ENCODE measurements around the gene VGF. TPM values are rescaled to one million over a fixed set of nuclear protein-coding genes. Genes with fewer than 3 reads are reported as not detected.
A peak's percentile ranks its signal among the peaks of the same experiment; 100 is the strongest.

Gene VGF
- polyA plus RNA-seq, 1 experiment, result 0.16 TPM

GRCh38 chr7:101185258-101185839 is 20.0 kb upstream of the VGF start:
- no peak for TF ChIP-seq CTCF (IDR thresholded peaks at IDR 0.05; ENCODE audit: low read depth, low read length)
- no peak for DNase-seq (ENCODE audit: low read depth, low spot score)
- POLR2A ChIA-PET, result interaction anchor here (0.5 kb wide), 1 partner anchor 296 kb away, joined by 5 read pairs; the partner anchor contains the start of gene UFSP1
- CTCF ChIA-PET, result interaction anchor here (0.8 to 3.5 kb wide), 4 partner anchors 7 to 105 kb away, joined by 3 to 25 read pairs (median 19); no protein-coding TSS in a partner anchor
- H3K9me3 ChIP-seq (ENCODE audit: control insufficient read depth, insufficient read depth, low read length), result no peaks in the 10 kb centered on the region
- peaks cover 11% of the 10 kb centered on the region for H3K27me3 ChIP-seq (ENCODE audit: control insufficient read depth, insufficient read depth, low read length)
- no peak overlapping the region for H3K27ac ChIP-seq (ENCODE audit: low read depth, low read length)
- no peak overlapping the region for H3K4me3 ChIP-seq (ENCODE audit: low read depth, low read length)

GRCh38 chr7:101180130-101180755 is 14.9 kb upstream of the VGF start, which contains the start of gene NAT16:
NAT16 (minus strand) TSS chr7:101180293; CDS start chr7:101174807, 5,486 bp downstream.
- POLR2A ChIA-PET, result interaction anchor here (0.6 kb wide), 1 partner anchor 302 kb away, joined by 3 read pairs; no protein-coding TSS in a partner anchor
- DNase-seq (ENCODE audit: low read depth, low spot score), result no peak
- no peaks in the 10 kb centered on the region; the same call in 1 of the 2 replicates for H3K9me3 ChIP-seq (ENCODE audit: control insufficient read depth, insufficient read depth, low read length)
- no peak within 1 kb of the TSS for H3K27ac ChIP-seq (ENCODE audit: low read depth, low read length)
- CTCF ChIA-PET, result no interaction called here
- peaks cover 59% of the 10 kb centered on the region for H3K27me3 ChIP-seq (ENCODE audit: control insufficient read depth, insufficient read depth, low read length)
- no peak for TF ChIP-seq CTCF (IDR thresholded peaks at IDR 0.05; ENCODE audit: low read depth, low read length)
- 0 out of 2 replicates have a peak within 1 kb of the TSS, but pooled peaks have one; percentile 17 for H3K4me3 ChIP-seq (ENCODE audit: low read depth, low read length)

- DNase-seq (ENCODE audit: low read depth, low spot score), result no peak
- peaks cover 64% of the 10 kb centered on the region for H3K27me3 ChIP-seq (ENCODE audit: control insufficient read depth, insufficient read depth, low read length)
- CTCF ChIA-PET, result no interaction called here
- no peak overlapping the region for H3K27ac ChIP-seq (ENCODE audit: low read depth, low read length)
- H3K4me3 ChIP-seq (ENCODE audit: low read depth, low read length), result no peak overlapping the region
- H3K9me3 ChIP-seq (ENCODE audit: control insufficient read depth, insufficient read depth, low read length), result no peaks in the 10 kb centered on the region; the same call in 1 of the 2 replicates
- POLR2A ChIA-PET, result interaction anchor here (0.6 kb wide), 1 partner anchor 301 kb away, joined by 3 read pairs; no protein-coding TSS in a partner anchor
- TF ChIP-seq CTCF (IDR thresholded peaks at IDR 0.05; ENCODE audit: low read depth, low read length), result no peak
These were observed 14.3 kb upstream of the VGF start for GRCh38 chr7:101179713-101180112.

GRCh38 chr7:101179117-101179516 is 13.7 kb upstream of the VGF start:
- peaks cover 70% of the 10 kb centered on the region for H3K27me3 ChIP-seq (ENCODE audit: control insufficient read depth, insufficient read depth, low read length)
- CTCF ChIA-PET, result interaction anchor here (0.7 to 3.7 kb wide), 3 partner anchors 13 to 80 kb away, joined by 3 to 19 read pairs (median 6); no protein-coding TSS in a partner anchor
- no peak for DNase-seq (ENCODE audit: low read depth, low spot score)
- POLR2A ChIA-PET, result interaction anchor here (0.6 kb wide), 1 partner anchor 23 kb away, joined by 6 read pairs; no protein-coding TSS in a partner anchor
- no peaks in the 10 kb centered on the region; the same call in 1 of the 2 replicates for H3K9me3 ChIP-seq (ENCODE audit: control insufficient read depth, insufficient read depth, low read length)
- H3K27ac ChIP-seq (ENCODE audit: low read depth, low read length), result no peak overlapping the region
- TF ChIP-seq CTCF (IDR thresholded peaks at IDR 0.05; ENCODE audit: low read depth, low read length), result no peak
- 0 out of 2 replicates have a peak overlapping the region, but pooled peaks have one; percentile 17 for H3K4me3 ChIP-seq (ENCODE audit: low read depth, low read length)

GRCh38 chr7:101177644-101178043 is 12.3 kb upstream of the VGF start:
- H3K9me3 ChIP-seq (ENCODE audit: control insufficient read depth, insufficient read depth, low read length), result peaks cover 2% of the 10 kb centered on the region; the same call in 1 of the 2 replicates
- H3K4me3 ChIP-seq (ENCODE audit: low read depth, low read length), result no peak overlapping the region
- POLR2A ChIA-PET, result no interaction called here
- CTCF ChIA-PET, result interaction anchor here (3.7 kb wide), 1 partner anchor 15 kb away, joined by 19 read pairs; no protein-coding TSS in a partner anchor
- peaks cover 75% of the 10 kb centered on the region for H3K27me3 ChIP-seq (ENCODE audit: control insufficient read depth, insufficient read depth, low read length)
- no peak overlapping the region for H3K27ac ChIP-seq (ENCODE audit: low read depth, low read length)
- no peak for TF ChIP-seq CTCF (IDR thresholded peaks at IDR 0.05; ENCODE audit: low read depth, low read length)
- no peak for DNase-seq (ENCODE audit: low read depth, low spot score)

All from AG04450 (cell line).